ENCODE results near the gene IGDCC3. TPM values are rescaled to one million over a fixed set of nuclear protein-coding genes. Genes with fewer than 3 reads are reported as not detected.
"Not testable (repeated sequence)": the region's sequence is repeated elsewhere in the genome, so short reads cannot be mapped to it uniquely, and the experiment has no call there.

The IGDCC3 gene
- total RNA-seq, 1 experiment from 2014 or later = not detected

DNA sequence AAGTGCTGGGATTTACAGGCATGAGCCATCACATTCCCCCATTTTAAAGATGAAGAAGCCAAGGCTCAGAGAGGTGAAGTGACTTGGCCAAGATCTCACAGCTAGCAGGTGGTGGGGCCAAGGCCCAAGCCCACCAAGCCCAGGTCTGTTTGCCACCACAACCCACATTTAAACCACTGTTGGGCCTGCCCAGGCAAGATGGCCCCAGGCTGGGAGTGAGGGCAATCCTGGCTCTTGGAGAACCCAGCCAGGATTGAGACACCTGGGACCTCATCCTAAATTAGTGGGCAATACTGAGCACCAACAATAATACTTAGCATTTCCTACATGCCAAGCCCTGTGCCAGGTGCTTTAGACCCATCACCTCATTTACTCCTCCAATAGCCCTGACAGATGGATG is 6.9 kb downstream of the IGDCC3 start:
- DNase-seq (ENCODE audit: low read depth) = no peak

DNA sequence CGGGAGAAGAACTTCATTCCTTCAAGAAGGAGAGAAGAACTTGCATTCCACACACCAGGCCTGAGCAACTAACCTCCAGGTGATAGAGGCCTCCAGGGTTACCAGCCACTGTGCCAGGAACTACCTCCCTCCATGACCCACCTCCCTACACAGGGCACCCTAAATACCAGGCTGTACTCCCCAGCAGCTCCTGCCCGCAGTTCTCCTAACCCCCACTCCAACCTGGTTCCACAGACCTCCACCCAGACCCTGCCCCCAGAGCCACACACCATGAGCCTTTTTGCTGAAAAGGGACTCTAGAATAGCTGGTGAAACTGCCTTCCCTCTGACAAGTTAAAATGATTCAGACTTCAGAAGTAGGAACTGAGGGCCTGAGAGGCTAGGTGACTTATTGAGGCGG is 8.2 kb downstream of the IGDCC3 start:
- no peak for DNase-seq (ENCODE audit: low read depth)

DNA sequence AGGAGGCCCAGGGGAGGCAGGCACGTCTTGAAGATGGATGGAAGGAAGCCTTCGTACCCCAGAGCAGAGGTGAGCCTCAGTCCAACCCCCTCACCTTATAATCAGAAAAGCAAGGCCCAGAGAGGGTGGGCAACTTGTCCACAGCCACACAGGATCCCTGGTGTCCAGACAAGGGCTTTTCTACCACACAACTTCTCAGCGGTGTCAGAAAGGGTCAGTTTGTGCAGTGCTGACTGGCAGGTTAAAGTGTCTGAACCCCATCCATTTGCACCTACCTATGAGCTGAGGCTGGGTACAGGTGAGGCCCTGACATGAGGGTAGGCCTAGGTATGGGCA is 8.6 kb downstream of the IGDCC3 start:
- DNase-seq (ENCODE audit: low read depth) = no peak

DNA sequence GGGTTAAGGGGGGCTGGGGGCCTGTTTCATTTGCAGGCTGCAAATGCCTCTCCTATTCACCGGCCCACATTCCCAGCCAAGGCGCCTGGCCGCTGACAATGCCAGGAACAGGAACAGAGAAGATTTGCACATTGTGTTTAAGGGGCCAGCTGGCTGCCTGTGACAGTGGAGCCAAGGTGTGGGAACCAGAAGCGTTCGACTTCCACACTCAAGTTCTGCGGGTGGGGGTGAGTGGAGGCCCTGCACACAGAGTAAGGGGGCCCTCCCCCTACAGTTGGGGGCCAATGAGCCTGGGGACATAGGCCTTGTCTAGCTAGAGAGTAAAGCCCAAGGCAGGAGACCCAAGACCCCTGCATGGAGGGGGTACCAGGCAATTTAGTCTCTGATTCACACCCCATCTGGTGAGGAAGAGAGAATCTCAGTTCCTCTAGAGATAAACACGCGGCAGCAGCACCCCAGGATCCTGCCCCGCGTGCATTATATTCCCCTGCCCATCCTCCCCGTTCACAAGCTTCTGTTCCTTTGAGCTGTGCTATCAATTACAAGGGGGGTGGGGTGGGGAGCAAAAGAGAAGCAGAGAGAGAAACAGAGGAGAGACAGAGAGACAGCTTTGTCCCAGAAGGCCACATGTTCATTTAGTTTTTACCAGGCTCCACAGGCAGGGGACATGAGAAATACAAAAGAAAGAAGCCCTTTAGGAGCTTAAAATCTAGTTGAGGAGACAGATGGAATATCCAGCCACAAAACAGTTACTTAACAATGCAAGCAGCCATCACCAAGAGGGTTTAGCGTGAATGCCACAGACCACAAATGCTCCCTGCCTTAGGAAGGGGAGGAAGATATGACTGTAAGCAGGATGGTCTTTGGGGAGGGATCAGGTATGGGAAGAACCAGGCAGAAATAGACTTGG is 9.2 kb downstream of the IGDCC3 start:
- no peak for DNase-seq (ENCODE audit: low read depth)

DNA sequence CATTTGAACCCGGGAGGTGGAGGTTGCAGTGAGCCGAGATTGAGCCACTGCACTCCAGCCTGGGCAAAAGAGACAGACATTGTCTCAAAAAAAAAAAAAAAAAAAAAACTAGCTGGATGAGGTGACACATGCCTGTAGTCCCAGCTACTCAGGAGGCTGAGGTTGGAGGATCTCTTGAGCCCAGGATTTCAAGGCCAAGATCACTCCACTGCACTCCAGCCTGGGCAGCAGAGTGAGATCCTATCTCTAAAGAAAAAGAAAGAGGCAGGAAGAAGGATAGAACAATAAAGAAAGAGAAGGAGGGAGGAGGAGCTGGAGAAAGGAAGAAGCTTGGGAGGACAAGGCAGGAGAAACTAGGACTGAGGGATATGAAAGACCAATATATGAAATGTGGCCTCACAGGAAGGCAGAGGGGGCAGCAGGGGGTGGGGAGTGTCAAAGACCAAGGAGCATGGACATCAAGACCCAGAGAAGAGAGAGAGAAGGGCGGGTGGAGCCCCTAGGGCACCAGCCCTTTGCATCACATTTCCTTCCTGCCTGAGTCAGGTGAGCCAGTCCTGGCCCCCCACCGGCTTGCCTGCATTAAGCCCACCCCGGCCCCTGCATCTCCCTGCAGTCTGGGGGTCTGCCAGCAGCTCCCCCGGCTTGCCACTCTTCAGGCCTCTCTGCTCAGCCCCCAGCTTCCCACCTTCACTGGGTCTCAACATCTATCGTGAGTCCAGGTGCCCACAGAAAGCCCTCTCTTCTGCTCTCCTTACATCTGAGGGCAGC is 11.5 kb downstream of the IGDCC3 start:
- no peak for DNase-seq (ENCODE audit: low read depth)

DNA sequence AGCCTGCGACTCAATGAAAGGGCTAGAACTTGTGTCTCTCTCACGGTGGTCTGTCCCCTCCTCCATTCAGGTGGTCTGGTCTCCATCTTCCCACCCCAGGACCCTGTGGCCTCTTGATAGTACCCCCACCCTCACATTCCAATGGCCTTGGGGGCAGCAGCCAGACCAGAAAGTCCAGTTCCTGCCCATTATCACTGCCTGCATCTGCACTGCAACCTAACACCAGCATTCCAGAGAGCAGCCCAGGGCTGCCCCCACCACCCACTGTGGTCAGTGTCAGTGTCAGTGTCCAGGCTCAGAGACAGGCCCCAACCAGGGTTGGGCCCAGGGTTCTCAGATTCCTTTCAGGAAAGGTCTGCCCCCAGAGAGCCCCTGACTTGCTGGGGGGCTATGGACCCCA is 12.6 kb downstream of the IGDCC3 start:
- DNase-seq (ENCODE audit: low read depth) = no peak

DNA sequence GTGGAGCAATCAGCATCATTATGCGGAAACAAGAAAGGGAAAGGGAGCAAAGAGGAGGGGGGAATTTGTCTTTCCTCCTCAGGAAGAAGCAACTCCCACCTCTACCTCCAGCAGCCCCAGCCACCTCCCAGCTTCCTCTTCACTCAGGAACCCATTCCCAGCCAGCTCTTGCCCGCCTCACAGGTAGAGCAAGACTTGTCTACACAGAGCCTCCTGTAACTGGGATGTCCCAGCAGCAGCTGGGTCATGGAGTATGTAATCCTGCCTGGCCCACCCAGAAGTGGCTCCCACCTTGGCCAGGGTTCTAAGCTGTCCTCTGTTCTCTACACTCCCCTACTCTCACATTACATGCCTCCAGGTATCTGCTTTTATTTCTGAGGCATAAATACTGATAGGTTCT is 14.0 kb downstream of the IGDCC3 start:
- no peak for DNase-seq (ENCODE audit: low read depth)

DNA sequence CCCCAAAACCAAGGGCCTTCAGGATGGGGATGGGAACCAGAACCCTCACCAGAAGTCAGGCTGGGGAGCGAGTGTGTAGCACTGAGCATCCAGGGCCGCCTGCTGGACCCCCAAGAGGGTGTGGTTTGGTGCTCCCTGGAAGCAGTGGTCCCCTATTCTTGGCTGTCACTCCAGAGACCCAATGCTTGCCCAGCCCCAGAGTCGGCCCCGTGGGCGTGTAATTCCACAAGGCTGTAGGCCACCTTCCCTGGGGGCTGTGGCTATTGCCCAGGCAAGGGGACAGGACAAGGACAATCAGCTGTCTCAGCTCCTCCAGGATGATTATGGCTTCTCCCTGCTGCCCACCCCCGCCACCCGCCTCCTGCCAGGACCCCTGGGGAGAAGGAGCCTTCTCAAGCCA is 14.5 kb downstream of the IGDCC3 start:
- DNase-seq (ENCODE audit: low read depth) = no peak

DNA sequence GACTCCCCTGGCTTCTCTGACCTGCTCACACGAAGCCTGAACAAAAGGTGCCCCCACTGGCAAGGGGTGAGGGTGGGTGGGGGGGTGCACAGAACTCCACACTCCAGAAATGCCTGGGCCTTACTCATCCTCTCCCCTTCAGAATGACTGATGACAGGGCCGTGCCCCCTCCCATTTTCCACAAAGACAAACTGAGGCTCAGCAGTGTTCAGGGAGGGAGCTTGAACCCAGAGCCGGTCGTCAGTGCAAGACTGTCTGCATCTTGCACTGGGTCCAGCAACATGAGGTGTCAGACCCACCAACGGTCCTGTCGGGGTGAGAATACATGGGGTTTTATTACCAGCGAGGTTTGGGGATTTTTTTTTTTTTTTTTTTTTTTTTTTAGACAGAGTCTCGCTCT is 15.3 kb downstream of the IGDCC3 start:
- no peak for DNase-seq (ENCODE audit: low read depth)

DNA sequence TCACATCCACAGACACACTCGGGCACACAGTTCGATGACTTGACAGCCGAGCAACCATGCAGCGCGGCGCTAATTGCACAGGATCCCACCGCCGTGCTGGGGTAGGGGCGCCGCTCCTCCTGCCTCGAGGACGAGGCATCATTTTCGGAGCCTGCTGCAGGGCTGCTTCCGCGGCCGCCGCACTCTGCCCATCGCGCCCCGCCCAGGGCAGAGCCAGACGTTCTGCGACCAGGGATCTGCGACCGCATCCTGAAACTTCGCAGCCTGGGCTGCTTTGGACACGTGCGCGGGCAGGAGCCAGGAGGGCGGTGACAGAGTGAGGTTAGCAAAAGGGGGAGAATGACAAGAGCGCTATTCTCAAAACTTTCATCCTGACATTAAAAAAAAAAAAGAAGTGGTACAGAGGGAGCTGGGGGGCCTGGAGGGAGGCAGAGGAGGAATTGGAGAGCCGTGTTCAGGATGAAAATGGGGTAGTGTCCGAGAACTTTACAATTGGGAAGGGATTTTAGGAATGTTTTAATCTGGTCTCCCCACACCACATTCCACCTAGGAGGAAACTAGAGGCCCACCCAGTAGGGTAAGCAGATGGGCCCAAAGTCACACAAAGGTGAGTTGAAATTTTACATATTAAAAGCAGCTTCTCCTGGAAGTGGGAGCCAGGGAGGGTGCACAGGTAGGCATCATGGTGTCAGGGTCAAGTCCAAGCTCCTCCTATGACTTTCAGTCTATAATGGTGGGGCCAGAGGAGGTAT is 15.9 kb downstream of the IGDCC3 start:
- no peak for DNase-seq (ENCODE audit: low read depth)

DNA sequence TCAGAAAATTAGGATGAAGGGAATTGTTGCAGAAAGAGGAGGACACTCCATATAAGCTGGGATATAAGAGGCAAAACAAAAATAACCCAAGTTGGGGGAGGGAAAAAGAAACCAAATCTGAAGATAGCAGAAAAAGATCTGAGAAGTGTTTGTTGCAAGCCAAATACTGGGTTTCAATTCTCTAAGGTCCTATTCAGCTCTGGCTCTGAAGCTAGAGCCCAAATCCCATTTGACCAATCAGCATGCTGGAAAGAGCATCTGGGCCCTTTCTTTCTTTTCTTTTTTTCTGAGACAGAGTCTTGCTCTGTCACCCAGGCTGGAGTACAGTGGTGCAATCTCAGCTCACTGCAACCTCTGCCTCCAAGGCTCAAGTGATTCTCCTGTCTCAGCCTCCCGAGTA is 17.3 kb downstream of the IGDCC3 start:
- no peak for DNase-seq (ENCODE audit: low read depth)

DNA sequence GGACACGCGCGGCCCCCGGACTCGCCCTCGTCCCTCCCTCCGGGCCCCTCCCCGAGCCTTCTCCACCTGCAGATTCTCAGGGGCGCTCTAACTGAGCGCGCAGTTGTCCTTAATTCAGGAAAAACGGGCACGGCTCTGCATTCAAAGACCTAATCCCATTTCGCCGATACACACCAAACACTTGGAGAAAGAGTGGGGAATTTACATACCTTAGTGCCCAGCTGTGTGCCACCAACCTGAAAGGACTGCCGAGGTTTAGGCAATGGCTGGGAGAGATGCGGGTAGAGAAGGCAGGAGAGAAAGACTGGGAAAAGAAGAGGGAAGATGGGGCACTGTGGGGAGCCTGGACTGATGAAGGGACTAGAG is 21.8 kb downstream of the IGDCC3 start:
- DNase-seq (ENCODE audit: low read depth) = no peak

DNA sequence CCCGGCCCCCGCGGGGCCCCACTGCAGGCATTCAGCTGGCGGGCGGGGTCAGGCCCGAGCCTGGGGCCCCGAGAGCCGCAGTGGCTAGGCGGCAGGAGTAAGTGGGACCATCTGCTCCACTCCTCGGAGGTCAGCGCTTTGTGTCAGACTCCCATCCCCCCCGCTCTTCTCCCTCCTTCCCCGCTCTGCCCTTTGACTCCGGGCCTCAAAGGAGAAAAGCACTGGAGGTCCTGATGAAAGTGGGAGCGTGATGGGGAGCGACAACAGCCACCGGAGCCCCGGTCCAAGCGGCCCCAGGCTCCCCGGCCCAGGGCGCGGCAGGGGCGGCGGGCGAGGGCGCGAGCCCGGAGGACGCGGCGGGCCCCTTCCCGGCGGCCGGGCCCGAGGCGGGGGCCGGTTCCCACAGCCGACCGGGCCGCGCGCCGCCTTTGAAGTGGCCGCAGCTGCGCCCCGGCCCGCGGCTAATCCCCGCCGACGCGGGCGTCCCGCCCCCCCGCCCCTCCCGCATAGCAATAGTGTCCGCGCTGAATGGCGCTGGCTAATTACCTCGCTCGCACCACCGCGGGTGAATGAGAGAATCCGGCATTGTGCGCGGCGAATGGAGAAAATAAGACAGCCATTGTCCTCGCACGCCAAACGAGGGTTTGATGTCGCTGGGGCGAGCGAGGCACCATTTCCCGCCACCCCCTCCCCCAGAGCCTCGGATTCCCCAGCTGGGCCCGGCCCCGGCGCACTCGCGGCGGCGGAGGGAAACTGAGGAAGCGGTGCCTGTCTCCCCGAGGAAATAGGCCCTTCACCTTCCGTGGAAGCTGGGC is 22.4 kb downstream of the IGDCC3 start:
- no peak for DNase-seq (ENCODE audit: low read depth)

DNA sequence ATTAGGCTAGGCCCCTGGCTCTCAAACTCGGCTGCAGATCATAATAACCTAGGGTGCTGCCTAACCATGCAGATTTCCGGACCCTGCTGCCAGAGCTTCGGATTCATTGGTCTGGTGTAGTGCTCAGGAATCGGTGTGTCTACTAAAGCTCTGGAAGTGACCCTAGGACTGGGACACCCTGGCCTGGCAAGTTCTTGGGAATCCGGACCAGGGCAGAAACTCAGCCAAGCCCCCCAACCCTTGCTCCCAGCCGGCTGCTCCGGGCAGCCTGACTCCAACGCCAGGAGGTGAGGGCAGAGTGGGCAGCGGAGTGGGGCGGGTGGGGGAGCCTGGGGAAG is 23.0 kb downstream of the IGDCC3 start:
- no peak for DNase-seq (ENCODE audit: low read depth)

DNA sequence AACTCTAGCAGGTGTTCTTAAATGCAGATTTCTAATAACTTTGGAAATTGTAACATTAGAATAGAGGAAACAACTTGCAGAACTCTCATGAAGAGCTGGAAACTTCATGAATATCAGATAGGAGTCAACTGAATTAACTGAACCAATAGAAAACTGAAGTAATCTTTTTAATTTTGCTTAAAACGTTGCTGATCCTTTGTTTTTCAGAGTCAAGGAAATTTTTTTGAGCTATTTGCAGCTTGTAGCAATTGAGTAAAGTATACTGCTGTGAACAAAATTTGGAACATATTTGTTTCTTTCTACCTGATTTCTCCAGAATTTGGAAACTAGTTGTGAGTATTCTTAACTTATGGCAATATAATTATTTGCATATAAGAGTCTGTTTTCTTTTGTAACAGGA is 25.8 kb downstream of the IGDCC3 start:
- DNase-seq (ENCODE audit: low read depth) = not testable (repeated sequence)

DNA sequence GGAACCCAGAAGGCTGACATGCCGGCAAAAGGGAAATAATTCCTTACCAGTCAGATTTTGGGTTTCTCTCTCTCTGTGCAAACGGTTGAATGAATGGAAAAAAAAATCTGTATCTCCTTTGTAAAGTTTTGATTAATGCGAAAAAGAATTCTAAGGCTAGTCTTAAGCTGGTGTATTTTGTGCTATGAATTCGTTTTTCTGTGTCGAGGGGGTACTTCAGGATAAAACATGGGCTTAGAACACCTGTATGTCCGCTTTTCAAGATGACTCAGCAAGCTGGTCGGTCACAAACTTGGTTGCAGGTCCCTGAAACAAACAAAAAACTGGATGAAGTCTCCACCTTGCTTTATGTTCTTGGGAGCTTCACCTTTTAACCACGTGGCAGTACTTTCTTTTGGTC is 28.5 kb downstream of the IGDCC3 start:
- no peak for DNase-seq (ENCODE audit: low read depth)

DNA sequence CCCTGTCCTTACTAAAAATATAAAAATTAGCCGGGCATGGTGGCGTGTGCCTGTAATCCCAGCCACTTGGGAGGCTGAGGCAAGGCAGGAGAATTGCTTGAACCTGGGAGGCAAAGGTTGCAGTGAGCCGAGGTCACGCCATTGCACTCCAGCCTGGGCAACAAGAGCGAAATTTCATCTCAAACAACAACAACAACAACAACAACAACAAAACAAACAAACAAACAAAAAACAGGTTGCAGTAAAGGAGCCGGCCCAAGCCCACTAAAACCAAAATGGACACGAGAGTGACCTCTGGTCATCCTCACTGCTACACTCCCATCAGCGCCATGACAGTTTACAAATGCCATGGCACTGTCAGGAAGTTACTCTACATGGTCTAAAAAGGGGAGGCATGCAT is 30.0 kb downstream of the IGDCC3 start:
- not testable (repeated sequence) for DNase-seq (ENCODE audit: low read depth)

DNA sequence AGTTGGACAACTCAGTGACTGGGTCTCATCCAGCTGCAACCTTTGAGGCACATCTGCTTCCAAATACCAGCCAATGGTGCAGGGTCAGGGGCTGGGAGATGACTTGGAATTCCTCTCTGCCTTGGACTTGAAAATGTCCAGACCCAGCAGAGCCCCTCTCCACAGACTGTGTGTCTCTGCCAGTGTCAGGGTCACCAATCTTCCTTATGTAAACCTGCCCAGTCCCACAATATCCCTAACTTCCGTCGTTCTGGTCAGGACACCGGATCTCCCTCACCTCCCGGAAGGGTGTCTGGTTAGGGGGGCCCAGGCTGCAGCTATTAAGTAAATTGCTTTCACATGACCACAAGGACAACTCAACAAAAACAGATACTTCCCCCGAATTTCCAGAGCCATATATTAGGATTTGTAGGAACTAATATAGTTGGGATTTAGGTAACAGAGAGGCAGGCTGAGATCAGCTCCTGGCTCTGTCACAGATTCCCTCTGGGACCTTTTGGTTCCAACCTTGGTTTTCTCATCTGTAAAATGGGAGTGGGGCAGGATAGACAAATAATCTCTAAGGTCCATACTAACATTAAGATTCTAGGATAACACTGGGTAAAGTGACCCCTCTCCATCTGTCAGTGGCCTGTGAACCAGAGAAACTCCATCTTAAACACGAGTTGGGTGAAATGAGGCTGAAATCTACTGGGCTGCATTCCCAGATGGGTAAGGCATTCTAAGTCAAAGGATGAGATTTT is 30.8 kb downstream of the IGDCC3 start:
- no peak for DNase-seq (ENCODE audit: low read depth)

DNA sequence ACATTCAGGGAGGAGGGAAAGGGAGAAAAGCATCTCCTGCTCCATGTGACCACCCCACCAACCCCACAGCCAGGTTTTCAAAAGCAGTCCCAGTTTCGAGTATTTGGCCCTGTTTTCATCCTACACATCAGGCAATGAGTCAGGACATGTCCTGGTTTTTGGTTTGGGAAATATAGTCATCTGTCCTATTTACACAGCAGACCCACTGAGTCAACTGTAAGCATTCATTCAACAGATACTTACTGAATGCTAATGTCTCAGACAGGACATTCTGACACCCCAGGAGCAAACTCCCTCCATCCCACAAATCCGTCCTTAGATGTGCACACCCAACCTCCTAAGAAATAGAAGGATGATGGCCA is 32.9 kb downstream of the IGDCC3 start:
- DNase-seq (ENCODE audit: low read depth) = no peak

DNA sequence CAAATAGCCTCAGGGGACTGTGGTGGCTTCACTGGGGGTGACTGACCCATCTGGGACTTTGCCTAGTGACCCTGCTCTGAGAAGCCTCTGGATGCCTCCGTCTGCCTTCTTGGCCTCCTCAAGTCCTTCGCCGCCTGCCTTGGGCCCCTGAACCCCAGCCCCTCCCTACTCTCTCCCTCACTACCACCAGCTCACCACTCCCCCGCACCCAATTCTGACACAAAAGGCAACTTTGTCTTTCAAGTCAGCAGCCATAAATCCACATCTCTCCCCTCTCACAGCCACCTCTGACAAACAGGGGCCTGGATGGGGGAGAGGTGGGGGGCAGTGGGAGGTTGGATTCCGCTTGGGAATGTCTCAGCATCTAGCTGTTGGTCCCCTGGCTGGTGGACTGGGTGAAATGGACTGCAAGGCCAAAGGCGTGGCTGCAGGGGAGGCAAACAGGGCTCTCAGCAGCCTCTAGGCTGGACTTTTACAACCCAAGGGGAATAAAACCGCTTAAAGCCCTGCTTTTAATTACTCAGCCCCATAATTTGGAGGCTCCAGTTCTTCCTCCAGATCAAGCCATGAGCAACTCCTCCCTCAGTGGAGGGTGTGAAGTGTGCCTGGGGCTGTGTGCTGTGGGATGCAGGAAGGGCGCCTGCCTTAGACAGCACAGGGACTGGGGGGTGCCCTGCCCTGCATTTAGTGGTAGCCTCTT is 33.4 kb downstream of the IGDCC3 start:
- no peak for DNase-seq (ENCODE audit: low read depth)

Data from RPMI7951 (cell line).